Hematopoietic multipotent progenitor cell (in vitro differentiated cells): ENCODE results near the gene COBL. TPM values are rescaled to one million over a fixed set of nuclear protein-coding genes. Genes with fewer than 3 reads are reported as not detected.

Experiments
- DNase-seq, 3 donors: peaks; one replicate each; pipeline ENCODE4 v3.0.0-alpha.2; 2011 to 2015; ENCODE audit warnings: low read depth in 2 of 3, low spot score in 2 of 3
- total RNA-seq: library from RNA; depleted of rRNA; stranded (reverse); fragments of >200 nt; gene quantifications from one replicate; pipeline ENCODE4 v1.2.3, GENCODE V29; 2012

The COBL gene
- total RNA-seq, 1 donor = 0.27 TPM

GRCh38 chr7:51259766-51260165, 56.8 kb downstream of the COBL start:
- no peak for DNase-seq

- DNase-seq = no peak
Measured at GRCh38 chr7:51256916-51257315, 59.7 kb downstream of the COBL start.

GRCh38 chr7:51256209-51256781, 60.3 kb downstream of the COBL start:
- DNase-seq = no peak

- DNase-seq = no peak
Measured at GRCh38 chr7:51255536-51256208, 60.9 kb downstream of the COBL start.

- DNase-seq = no peak
Measured at GRCh38 chr7:51255036-51255435, 61.6 kb downstream of the COBL start.

GRCh38 chr7:51253157-51253556, 63.5 kb downstream of the COBL start:
- DNase-seq = peak in 1 of 3 donors; percentile 8

GRCh38 chr7:51251290-51251689, 65.3 kb downstream of the COBL start:
- no peak for DNase-seq

- no peak for DNase-seq
Measured at GRCh38 chr7:51250512-51250911, 66.1 kb downstream of the COBL start.

GRCh38 chr7:51249991-51250390, 66.6 kb downstream of the COBL start:
- DNase-seq = no peak

GRCh38 chr7:51249187-51249945, 67.2 kb downstream of the COBL start:
- DNase-seq = no peak

- no peak for DNase-seq
Measured at GRCh38 chr7:51246258-51247245, 70.1 kb downstream of the COBL start.

- no peak for DNase-seq
Measured at GRCh38 chr7:51244885-51245284, 71.7 kb downstream of the COBL start.

- no peak for DNase-seq
Measured at GRCh38 chr7:51244053-51244452, 72.6 kb downstream of the COBL start.

- no peak for DNase-seq
Measured at GRCh38 chr7:51243631-51244030, 73.0 kb downstream of the COBL start.

- no peak for DNase-seq
Measured at GRCh38 chr7:51242881-51243518, 73.6 kb downstream of the COBL start.

- no peak for DNase-seq
Measured at GRCh38 chr7:51242007-51242691, 74.5 kb downstream of the COBL start.

GRCh38 chr7:51240868-51241267, 75.7 kb downstream of the COBL start:
- DNase-seq = no peak

- DNase-seq = no peak
Measured at GRCh38 chr7:51239691-51240090, 76.9 kb downstream of the COBL start.

- DNase-seq = no peak
Measured at GRCh38 chr7:51238981-51239495, 77.6 kb downstream of the COBL start.
